ENCODE measurements around the gene CLTC.
"Not testable (repeated sequence)": the region's sequence is repeated elsewhere in the genome, so short reads cannot be mapped to it uniquely, and the experiment has no call there.

Gene CLTC

GRCh38 chr17:59619298-59620063 is at the start of gene CLTC:
Gene CLTC, plus strand, starts transcription at chr17:59619895. Its CDS starts 237 bp downstream, at chr17:59620132.
- DNase-seq (ENCODE audit: low spot score) = peak; percentile 95

GRCh38 chr17:59572301-59572924 is 47.3 kb upstream of the CLTC start:
- DNase-seq (ENCODE audit: low spot score) = no peak

GRCh38 chr17:59584168-59584567 is 35.5 kb upstream of the CLTC start:
- not testable (repeated sequence) for DNase-seq (ENCODE audit: low spot score)

DNA sequence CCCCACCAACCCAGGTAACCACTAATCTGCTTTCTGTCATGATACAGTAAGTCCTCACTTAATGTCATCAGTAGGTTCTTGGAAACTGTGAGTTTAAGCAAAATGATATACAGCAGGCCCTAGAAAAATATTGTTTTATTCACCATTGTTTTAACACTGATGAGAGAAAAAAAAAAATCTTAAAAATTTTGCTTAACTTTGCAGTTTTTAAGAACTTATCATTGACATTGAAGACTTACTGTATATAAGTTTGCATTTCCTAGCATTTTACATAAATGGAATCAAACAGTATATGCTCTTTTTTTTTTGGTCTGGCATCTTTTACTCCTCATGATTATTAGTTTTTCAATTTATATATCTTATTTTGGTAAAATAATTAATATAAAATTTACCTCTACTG is 19.5 kb upstream of the CLTC start:
- no peak for DNase-seq (ENCODE audit: low spot score)

DNA sequence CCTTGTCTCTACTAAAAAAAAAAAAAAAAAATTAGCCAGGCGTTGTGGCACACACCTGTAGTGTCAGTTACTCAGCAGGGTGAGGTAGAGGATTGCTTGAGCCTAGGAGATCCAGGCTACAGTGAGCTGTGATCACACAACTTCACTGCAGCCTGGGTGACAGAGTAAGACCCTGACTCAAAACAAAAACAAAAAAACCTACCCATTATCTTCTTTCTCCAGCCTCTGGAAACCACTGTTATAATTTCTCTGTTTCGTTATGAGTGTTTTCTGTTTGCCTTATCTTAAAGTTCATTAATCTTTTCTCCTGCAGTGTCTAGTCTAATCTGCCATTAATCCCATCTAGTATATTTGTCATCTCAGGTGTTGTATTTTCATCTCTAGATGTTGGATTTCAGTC is 18.6 kb upstream of the CLTC start:
- no peak for DNase-seq (ENCODE audit: low spot score)

DNA sequence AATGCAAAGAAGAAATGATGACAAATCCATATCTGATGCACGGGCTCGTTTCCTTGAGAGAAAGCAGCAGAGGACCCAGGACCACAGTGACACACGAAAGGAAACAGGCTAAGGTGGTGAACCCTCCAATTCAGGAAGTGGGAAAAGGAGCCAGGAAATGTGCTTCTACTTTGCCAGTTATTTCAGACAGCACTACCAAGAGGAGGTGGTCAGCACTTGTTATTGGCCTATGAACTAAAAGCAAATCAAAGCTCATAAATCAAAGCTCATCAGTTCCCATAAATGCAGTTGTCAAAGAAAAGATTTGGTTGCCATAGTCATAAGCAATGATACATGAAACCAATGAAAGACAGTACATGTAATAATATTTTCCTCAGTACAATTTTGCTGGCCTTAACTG is 12.6 kb upstream of the CLTC start:
- DNase-seq (ENCODE audit: low spot score) = no peak

GRCh38 chr17:59607817-59608403 is 11.8 kb upstream of the CLTC start:
- DNase-seq (ENCODE audit: low spot score) = no peak

- no peak for DNase-seq (ENCODE audit: low spot score)
Observed at GRCh38 chr17:59611503-59611902, 8.2 kb upstream of the CLTC start.

DNA sequence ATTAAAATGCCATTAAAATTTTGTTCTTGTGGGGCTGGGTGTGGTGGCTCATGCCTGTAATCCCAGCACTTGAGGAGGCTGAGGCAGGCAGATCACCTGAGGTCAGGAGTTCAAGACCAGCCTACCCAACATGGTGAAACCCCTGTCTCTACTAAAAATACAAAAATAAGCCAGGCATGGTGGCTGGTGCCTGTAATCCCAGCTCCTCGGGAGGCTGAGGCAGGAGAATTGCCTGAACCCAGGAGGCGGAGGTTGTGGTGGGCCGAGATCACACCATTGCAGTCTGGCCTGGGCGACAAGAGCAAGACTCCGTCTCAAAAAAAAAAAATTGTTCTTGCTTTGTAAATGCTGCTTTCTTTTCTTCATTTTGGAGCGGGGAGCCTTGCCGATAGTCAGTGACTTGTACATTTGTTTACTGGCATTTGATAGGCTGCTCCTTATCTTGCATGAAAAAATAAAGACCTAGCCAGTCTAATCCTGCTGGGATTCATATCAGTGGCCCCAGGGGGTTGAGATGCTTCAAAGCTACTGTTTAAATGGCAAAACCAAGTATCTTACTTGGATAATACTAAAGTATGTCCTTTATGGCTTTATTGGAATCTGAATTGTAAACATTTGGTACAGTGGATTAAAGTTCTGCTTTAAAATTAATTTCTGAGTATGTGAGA is 3.3 kb upstream of the CLTC start:
- DNase-seq (ENCODE audit: low spot score) = no peak

DNA sequence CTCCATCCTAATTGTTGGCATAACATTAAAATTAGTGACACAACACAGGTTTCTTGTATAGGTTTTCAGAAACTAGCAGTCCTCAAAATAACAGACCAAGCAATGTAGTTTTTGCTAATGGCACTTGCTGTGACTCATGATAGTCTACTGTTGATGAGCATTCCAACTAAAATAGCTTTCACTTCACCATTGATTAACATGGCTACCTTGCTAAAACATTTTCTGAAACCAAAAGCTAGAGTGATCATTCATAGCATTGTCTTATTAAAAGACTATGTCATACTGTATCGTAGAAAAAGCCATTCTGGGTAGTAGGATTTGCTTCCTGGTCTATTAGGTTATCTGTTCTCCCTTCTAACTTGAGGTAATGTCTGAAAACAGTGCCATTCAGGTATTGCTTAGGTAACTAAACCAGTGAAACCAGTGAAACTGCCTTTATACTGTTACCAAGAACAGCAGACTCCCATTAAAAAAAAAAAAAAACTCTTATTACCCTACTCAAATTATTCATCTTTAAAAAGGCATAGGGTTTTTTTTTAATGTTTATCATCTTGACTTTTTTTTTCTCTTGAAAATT is 2.5 kb upstream of the CLTC start:
- peak; percentile 43 for DNase-seq (ENCODE audit: low spot score)

- DNase-seq (ENCODE audit: low spot score) = no peak
Observed at GRCh38 chr17:59619035-59619297, 729 bp upstream of the CLTC start.

GRCh38 chr17:59620064-59620359 is 317 bp downstream of the CLTC start:
- DNase-seq (ENCODE audit: low spot score) = no peak

DNA sequence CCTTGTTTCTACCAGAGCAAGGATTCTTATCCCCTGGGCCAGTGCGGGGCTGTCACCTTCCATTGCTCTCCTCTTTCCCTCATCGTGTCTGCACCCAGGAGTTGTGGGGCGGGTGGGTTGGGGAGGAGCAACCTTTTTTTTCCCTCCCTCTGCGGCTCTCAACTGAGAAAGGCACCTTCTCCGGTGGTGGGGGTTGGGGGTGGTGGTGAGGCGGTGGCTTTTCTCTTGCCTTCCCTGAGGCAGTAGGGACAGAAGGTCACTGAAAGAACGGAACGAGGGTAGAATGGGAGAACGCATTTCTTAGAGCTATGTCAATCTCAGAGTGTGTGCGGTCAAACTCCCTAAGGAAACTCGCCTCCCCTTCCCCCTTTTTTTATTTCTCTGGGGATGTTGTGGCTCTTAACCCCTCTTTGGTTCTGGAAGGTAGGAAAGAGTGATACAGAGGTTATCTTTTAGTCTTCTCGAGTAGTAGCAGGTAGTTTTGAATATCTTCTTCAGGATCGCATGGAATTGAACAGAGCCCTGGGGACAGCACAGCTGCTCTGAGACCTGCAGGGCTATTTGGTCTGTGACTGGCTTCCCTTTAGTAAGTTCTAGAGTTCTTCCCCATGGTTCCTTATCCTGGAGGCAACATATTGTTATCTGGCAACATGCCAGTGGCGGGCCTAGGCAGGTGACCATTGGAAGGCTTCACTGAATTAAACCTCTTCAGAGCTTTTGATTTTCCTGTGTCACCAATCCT is 994 bp downstream of the CLTC start:
- peak; percentile 56 for DNase-seq (ENCODE audit: low spot score)

GRCh38 chr17:59621771-59622170 is 2.1 kb downstream of the CLTC start:
- no peak for DNase-seq (ENCODE audit: low spot score)

DNA sequence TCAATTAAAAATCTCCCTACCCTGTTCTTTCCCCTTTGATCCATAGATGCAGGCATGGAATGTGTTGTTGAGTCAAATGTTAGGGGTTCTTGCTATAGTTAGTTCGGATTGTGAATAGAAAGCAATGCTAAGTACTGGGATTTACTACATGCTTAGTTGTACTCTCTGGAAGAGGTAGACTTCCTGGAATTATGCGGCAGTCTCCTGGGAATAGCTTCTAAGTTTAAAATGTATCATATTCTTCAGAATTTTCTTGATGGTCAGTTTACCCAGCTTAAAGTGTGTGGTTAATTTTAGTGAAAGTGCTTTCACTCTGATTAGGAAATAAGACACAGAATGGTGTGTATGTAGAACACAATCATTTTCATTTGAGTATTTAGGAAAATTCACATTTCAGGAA is 3.5 kb downstream of the CLTC start:
- DNase-seq (ENCODE audit: low spot score) = no peak

GRCh38 chr17:59626756-59627155 is 7.1 kb downstream of the CLTC start:
- DNase-seq (ENCODE audit: low spot score) = no peak

- no peak for DNase-seq (ENCODE audit: low spot score)
Observed at GRCh38 chr17:59627274-59627673, 7.6 kb downstream of the CLTC start.

GRCh38 chr17:59627770-59628171 is 8.1 kb downstream of the CLTC start:
- no peak for DNase-seq (ENCODE audit: low spot score)

DNA sequence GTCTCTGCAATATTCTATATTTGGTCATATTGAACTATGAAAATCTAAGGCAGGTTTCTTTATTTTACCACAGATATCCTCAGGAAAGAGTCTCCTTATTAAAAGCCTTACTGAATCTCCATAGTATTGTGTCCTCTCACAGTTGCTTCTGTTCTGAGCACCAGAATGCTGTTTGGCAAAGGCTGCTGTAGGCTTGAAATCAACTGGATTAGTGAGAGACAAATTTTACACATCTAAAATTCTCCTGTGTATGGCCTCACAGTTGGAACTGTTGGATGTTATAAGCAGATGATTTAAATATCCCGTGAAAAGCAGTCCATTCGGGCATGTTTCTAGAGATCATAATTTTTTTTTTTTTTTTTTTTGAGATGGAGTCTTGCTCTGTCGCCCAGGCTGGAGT is 9.5 kb downstream of the CLTC start:
- no peak for DNase-seq (ENCODE audit: low spot score)

DNA sequence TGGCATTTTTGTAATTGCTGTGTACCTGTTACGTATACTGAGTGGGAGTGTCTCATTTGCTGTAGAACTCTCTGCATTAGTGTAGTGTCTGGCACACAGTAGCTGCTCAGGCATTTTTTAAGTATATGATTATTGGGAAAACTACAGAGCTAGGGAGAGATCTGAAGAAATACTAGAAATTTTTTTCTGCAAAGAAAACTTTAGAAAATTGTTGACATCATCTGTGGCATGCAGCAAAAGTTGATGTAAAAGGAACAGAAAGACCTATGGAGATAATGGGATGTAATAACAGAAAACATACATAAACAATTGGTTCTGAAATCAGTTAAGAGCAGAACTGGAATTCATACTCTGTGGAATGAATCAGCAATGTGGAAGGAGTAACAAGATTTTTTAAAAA is 11.6 kb downstream of the CLTC start:
- no peak for DNase-seq (ENCODE audit: low spot score)

DNA sequence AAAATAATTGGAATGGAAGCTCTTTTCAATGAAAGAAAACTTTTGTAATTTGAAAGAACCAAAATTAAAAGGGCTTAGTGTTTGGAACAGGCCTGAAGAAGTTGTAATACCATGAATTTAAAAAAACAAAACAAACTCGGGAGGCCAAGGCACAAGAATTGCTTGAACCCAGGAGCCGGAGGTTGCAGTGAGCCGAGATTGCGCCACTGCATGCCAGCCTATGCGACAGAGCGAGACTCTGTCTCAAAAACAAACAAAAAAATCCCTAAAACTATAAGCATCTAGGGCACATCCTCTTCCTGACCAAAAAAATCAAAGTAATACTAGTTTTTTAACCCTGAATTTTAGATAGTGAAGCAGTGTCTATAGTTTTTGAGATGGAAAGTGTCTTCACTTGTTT is 12.7 kb downstream of the CLTC start:
- DNase-seq (ENCODE audit: low spot score) = no peak

DNA sequence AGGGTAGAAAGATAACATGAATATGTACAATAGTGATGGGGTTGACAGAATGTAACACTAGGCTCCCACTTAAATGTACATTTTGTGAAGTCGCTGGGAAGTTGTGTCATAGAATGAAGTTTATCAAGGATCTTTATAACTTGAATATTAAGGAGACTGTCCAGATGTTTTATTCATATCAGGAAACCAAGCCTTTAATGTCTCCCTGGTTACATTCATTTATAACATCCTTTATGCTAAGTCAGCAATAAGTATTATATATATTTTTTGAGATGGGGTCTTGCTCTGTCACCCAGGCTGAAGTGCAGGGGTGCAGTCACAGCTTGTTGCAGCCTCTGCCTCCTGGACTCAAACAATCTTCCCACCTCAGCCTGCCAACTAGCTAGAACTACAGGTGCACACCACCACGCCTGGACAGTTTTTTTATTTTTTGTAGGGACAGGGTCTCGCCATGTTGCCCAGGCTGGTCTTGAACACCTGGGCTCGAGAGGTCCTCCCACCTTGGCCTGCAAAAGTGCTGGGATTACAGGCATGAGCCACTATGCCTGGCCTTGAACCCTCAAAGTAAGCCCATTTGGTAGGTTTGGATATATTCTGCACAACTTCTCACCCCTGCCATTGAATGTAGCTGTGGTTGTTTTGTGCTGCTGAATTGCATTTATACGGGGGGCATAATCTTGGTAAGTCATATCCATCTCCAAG is 14.1 kb downstream of the CLTC start:
- no peak for DNase-seq (ENCODE audit: low spot score)

Data from SW480 (cell line).